Gastroesophageal sphincter (tissue), 3 donors: ENCODE results near the gene HOXC6.

Experiments used
- CTCF ChIP-seq, 4 experiments: fragments of 200-600 bp in 2 of 4; fragments of 450-650 bp in 2 of 4; sonication (generic) in 1 of 4; IDR thresholded peaks; one replicate each; pipeline ENCODE4 v1.5.1; 2017 to 2019; ENCODE audit warnings: antibody characterized with exemption in 4 of 4, mild to moderate bottlenecking in 2 of 4, moderate library complexity in 2 of 4
- EP300 ChIP-seq: sonication (generic); formaldehyde crosslinking; IDR thresholded peaks from one replicate; pipeline ENCODE4 v1.6.1; 2017; ENCODE audit warnings: antibody characterized with exemption, mild to moderate bottlenecking
- POLR2A ChIP-seq, 2 donors: fragments of 450-650 bp; IDR thresholded peaks; one replicate each; pipeline ENCODE4 v1.6.1; 2017; ENCODE audit warnings: antibody characterized with exemption in 2 of 2, mild to moderate bottlenecking in 2 of 2, moderate library complexity in 1 of 2
- POLR2AphosphoS5 ChIP-seq: sonication (generic); formaldehyde crosslinking; IDR thresholded peaks from one replicate; pipeline ENCODE4 v1.6.1; 2017; ENCODE audit warnings: antibody characterized with exemption

- TF ChIP-seq CTCF (IDR thresholded peaks at IDR 0.05) (no peak), EP300 (no peak), POLR2A (IDR thresholded peaks at IDR 0.05) (no peak), POLR2AphosphoS5 (no peak)
Measured at GRCh38 chr12:54039417-54040147, 11.3 kb downstream of the HOXC6 start.
